Right ventricle myocardium inferior (tissue), 1 donor: Measurements from ENCODE around the gene VRK1. TPM values are rescaled to one million over a fixed set of nuclear protein-coding genes. Genes with fewer than 3 reads are reported as not detected.
"Not testable (repeated sequence)": the region's sequence is repeated elsewhere in the genome, so short reads cannot be mapped to it uniquely, and the experiment has no call there.

Experiments
- ATAC-seq: fragments of 200-7000 bp; cut with Tn5 transposase; one replicate; pipeline ENCODE4 v1.9.1; 2020; ENCODE audit warnings: mild to moderate bottlenecking, moderate library complexity
- DNase-seq: peaks from one replicate; pipeline ENCODE4 v3.0.0; 2021; ENCODE audit errors: missing footprints
- intact Hi-C: fragments of 100-400 bp; cut with DNase I; formaldehyde crosslinking; loops from one replicate; pipeline ENCODE4 v1.11.0; 2022
- total RNA-seq: library from RNA; stranded (reverse); fragmentation: NEBNext Ultra II Directional; extraction: Animal tissue kit (Norgen Biotek cat#: 25700); gene quantifications from one replicate; pipeline ENCODE4 v1.2.1, GENCODE V29; 2021
- donor health status: DM: no; HTN: yes; CAD: no; lungs with severe emphysema.

Gene VRK1
- total RNA-seq, 1 donor from 2014 or later = 6.2 TPM

DNA sequence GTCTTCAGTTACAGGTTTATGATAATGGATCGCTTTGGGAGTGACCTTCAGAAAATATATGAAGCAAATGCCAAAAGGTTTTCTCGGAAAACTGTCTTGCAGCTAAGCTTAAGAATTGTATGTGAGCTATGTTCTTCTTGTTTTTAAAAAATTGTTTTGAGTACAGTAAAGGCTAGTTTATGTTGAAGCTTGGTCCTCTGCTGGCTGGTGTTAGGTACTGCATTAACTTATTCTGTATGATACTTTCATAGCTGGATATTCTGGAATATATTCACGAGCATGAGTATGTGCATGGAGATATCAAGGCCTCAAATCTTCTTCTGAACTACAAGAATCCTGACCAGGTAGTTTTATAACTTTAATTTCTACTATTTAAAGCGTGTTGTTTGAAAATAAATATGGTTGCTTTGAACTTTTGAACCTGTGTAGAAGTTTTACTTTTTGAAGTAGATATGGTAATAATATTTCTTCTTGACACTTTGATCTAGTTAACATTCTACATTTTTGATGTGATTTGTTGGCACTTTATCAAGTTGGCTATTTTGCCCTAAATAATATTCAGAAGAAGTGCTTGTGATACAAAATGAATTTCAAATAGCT is 55.7 kb downstream of the VRK1 start:
- ATAC-seq (no peak), DNase-seq (no peak)
- intact Hi-C loops = loop anchor here (10.0 kb wide), 1 partner anchor 278 kb away; no protein-coding TSS in a partner anchor

DNA sequence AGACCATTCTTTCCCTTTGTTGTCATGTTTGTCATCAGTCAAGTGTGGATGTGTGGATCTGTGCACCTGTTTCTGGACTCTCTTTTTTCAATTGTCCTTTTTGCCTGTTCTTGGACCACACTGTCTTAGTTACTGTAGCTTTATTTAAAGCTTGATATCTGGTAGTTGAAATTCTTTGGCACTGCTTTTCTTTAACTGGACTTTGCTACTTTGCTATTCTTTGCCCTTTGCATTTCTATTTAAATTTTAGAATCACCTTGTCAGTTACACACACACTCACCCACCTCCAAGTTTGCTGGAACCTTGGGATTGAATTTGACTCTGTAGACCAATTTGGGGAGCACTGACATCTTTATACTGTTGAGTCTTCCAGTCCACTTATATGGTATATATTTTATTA is 61.5 kb downstream of the VRK1 start:
- DNase-seq (no peak), ATAC-seq (no peak)
- intact Hi-C loops = loop anchor here (10.0 kb wide), 1 partner anchor 284 kb away; no protein-coding TSS in a partner anchor

DNA sequence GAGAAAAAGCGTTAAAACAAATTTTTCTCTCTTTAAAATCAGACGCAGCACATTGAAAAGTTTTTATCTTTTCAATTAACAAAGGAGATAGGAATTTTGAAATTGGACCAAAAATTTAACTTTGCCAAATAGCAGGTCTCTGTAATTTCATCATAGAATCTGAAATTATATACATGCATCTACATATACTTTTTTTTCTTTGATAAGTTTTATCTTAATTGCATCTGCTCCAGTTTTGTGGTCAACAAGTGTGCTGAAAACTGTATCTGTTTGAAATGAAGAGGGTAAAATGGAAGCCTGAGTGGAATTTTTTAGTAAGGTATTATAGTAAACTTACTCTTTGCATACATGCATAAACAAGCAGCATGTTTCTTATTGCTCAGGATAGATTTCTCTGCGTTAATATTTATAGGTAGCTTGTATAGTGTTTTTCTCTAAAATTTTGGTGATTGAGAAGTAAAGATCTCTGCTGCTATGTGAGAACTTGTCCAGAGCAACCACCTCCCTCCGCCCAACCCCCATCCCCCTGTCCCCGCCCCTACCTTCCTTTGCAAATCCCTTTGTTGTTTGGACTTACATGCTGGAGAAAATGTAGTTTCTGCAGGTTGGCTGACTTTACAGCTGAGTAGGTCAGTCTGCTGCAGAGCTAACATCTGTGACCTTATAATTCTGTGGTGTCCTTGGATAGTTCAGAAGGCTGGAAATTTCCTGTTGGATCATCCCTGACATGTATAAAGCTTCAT is 64.6 kb downstream of the VRK1 start:
- ATAC-seq (no peak), DNase-seq (no peak)
- intact Hi-C loops = no loop called here

DNA sequence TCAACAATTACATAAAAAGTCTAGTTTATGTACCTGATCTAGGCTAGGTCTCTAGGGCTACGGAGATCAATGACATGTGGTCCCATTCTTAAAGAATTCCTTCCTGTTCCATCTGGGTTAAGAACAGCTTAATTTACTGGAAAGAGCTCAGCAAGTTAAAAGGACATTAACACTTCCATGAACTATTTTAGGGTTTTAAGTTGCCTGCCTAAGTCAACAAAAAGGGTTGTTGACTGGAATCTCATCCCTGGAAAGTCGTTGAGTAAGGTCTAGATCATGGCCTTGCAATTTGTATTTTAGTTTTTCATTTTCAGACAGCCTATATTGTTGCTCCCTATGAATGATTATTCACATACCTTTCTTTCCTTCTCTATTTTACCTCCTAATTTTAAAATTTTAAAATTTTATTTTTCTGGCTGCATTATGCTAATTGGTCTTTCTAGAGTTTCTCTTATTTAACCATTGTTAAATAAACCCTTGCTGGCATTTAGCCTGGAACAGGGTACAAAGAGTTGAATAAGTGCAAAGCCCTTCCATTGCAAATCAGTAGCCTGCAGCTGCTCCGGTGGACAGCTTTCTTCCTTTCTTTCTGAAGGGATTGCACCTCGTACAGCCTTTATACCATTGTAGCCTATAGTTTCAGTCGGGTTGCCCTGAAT is 66.3 kb downstream of the VRK1 start:
- intact Hi-C loops = no loop called here
- no peak for DNase-seq
- ATAC-seq = no peak

DNA sequence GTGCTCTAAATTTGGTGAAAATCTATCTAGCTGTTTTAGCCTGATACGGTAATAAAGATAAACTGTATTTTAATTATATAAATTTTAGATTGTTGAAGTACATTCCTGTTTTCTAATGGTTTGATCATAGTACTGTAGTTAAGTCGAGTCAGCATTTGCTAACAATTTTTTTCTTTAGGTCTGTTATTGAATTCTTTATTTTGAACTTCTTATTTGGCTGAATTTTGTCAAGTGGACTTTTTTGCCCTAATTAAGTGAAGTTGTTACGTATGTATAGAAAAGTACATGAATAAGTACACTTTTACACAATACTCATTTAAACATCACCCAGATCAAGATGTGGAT is 66.8 kb downstream of the VRK1 start:
- intact Hi-C loops = no loop called here
- DNase-seq (no peak), ATAC-seq (no peak)

DNA sequence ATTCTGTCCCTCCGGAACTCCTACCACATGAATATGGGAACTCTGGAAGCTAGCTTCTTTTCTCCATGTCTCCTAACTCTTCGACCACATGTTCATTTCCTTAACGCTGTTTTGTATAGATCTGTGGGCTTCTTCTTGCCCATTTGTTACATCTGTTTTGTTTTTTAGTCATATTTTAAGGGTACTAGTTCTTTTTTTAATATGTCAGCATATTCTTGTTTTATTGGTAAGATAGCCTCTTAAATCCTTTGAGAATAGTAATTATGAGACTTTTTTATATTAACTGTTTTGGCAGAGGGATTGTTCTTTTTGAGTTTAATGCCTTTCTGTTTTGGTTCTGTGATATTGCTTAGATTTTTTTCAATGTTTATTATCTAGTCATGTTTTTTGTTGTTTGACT is 70.5 kb downstream of the VRK1 start:
- no peak for DNase-seq
- intact Hi-C loops = no loop called here
- no peak for ATAC-seq

DNA sequence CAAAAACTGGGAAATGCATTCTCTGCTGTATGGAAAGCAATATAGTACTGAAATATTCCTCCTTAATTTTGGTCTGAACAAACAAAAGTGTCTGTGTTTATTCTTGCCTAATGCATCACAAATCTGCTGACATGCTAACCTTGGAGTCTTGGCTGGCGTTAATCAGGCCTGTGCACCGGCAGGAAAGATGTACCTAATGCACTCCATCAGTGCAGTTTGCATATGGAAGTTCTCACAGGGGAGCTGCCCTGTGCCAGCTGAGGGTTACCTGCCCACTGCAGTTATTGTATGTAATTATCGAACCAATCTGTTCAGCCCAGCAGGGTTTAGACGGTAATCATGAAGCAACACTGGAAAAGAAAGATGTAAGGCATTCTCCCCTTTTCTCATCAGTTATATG is 76.9 kb downstream of the VRK1 start:
- DNase-seq (no peak), ATAC-seq (no peak)
- intact Hi-C loops = no loop called here

DNA sequence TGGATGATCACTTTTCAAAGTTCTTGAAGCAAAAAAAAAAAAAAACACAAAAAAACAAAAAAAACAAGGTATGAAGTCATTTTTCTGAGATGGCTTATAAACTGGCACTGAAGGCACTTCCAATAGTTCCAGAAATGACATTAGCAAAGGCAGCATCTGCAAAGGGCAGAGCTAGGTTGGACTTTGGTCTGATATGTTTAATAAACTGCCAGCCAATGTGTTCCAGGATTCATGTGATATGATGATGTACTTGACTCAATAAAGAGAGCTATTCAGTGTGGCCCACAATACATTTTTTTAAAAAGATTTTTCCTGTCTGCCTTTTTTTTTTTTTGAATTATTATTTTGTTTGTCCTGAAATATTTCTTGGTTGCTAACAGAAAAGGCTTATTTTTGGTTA is 79.6 kb downstream of the VRK1 start:
- ATAC-seq (no peak), DNase-seq (no peak)
- intact Hi-C loops = no loop called here

DNA sequence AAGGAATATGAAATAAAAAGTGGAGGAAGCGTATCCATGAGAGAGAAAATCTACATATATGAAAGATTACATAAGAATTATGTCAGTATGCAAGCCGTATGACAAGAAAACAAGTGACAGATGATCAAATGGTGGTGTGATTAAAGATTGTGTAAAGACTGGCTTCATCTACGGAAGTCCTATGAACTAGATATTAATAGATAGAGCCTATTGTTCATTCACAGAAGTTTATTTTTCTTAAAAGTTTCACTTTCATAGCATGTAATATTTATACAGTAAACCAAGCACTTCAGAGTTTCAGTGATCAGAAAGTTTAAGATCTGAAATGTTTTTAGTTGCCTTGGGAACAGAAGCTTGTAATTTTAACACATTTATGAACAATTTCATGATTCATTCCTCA is 84.5 kb downstream of the VRK1 start:
- no peak for ATAC-seq
- DNase-seq = no peak
- intact Hi-C loops = no loop called here

DNA sequence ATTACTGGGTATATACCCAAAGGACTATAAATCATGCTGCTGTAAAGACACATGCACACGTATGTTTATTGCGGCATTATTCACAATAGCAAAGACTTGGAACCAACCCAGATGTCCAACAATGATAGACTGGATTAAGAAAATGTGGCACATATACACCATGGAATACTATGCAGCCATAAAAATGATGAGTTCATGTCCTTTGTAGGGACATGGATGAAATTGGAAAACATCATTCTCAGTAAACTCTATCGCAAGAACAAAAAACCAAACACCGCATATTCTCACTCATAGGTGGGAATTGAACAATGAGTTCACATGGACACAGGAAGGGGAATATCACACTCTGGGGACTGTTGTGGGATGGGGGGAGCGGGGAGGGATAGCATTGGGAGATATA is 86.8 kb downstream of the VRK1 start:
- intact Hi-C loops, ATAC-seq, DNase-seq: not testable (repeated sequence)

DNA sequence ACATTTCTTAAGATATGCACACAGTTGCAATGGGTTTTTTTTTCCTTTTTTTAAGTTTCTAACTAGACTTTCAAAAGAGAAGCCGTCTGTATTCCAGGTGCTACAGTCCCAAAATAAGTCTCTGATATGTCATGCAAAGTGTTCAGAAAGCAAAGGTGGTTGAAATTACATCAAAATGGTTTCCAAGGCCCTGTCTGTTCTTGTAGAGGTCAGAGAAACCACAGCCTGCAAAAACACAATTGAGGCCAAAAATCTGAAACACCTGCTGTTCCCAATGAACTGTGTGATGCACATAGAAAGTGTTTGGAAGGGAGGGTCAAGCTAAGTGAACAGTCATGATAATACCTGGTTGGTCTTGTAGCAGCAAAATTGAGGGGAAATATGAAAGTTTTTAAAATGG is 91.0 kb downstream of the VRK1 start:
- intact Hi-C loops = no loop called here
- DNase-seq (no peak), ATAC-seq (no peak)

DNA sequence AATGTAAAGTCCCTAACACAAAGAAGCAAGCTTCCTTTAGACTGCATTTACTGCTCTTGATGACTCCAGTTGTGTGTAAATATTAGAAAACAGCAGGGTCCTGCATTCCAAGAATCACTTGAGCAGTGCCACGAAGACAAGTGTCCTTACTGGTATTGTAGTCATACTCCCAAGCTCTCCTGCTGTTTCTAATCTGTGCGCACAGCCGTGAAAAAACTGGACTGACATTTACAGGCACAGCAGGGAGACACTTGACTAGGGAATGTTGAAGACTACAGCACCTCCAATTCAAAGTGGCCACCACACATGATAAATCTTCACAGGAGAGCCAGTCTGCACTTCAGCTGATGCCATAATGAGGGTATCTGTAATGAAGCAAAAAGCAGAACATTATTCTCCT is 91.4 kb downstream of the VRK1 start:
- no peak for DNase-seq
- ATAC-seq = no peak
- intact Hi-C loops = no loop called here

DNA sequence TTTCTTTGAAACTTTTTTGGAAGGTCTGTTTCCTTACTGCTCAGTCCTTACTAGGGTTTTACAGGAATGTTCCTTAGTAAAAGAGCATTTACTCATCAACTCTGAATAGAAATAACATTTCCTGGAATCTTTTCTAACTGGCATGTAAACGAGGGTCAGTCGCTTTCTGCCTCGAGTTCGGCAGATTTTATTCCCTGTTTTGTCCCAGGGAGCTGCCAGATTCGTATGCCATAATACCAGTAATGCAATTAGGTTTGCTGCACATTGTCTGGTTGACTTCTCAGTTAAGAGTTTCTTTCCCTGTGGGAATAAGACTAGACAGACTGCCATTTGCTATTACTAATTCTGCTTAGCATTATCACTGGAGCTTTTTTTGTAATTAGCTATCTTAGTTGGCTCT is 91.9 kb downstream of the VRK1 start:
- no peak for DNase-seq
- intact Hi-C loops = no loop called here
- no peak for ATAC-seq

DNA sequence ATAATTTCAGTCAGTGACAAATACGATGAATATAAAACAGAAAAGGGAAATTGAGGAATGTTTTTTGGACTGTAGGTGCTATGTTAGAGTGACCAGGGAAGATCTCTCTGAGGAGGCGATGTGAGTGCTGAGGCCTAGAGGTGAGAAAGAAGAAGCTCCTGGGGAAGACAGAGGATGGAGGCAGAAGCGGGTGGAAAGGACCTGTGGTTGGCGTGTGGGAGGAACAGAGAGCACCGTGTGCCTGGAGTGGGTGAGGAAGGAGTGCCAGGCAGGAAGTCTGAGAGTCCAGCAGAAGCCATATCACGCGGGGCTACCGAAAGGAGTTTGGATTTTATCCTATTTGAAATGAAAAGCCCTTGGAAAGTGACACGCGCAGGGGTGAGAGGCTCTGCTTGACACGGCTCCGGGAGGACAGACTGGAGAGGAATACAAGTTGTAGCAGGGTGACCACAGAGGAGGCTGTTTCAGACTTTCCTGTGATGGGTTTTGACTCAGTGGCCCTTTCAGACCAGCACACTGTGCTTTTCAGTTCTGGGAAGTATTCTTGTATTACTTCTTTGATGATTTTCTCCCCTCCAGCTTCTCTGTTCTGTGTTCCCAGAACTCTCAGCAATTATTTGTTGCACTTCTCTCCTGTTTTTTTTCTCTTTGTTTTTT is 96.9 kb downstream of the VRK1 start:
- DNase-seq = no peak
- intact Hi-C loops = no loop called here
- no peak for ATAC-seq

DNA sequence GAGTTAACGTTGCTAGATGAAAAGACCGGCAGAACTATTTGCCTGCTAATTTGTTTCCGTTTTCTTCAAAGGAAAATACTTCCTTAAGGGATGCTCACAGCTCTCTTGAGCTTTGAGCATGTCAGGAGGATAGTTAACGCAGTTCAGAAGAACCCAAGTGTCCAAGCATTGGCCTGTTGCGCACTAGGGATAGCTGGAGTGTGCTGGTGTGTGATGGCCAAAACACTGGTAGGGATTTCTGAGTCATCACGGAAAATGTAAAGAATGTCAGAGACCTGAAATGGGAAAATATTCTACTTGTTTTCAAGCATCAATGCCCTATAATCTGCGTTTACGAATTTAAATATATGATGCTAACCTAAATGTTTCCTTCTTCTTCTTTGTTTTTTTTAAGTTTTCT is 97.8 kb downstream of the VRK1 start:
- intact Hi-C loops = no loop called here
- ATAC-seq = no peak
- DNase-seq = no peak

DNA sequence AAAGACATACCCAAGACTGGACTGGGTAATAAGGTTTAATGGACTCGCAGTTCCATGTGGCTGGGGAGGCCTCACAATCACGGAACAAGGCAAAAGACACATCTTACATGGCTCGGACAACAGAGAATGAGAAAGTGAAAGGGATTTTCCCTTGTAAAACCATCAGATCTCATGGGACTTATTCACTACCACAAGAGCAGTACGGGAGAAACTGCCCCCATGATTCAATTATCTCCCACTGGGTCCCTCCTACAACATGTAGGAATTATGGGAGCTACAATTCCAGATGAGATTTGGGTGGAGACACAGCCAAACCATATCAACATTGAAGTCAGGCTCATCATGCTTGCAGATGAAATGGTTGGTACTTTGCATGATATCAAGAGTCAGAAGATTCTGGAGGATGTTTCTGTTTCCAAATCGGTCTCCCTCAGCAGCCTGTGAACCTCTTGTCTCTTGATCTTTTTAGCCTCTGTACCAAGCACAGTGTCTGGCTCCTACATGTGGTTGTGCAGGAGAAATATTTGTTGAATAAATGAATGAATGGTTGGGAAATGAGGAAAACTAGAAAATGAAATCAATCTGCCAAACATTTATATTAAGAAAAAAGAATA is 98.6 kb downstream of the VRK1 start:
- DNase-seq (no peak), ATAC-seq (no peak)
- intact Hi-C loops = no loop called here

DNA sequence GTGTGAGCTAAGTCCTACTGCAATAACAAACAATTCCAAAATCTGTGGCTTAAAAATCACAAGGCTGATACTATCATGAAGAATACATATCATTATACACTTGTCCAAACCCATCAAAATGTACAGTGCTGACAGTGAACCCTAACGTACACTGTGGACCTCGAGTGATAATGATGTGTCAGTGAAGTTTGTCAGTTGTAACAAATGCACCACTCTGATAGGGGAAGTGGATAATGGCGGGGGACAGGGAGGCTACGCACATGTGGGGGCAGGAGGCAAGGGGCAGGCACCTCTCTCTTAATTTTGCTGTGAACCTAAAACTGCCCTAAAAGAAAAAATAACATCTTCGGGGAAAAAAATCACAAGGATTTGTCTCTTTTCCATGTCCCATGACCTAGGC is 100.0 kb downstream of the VRK1 start:
- DNase-seq = no peak
- ATAC-seq = no peak
- intact Hi-C loops = no loop called here

DNA sequence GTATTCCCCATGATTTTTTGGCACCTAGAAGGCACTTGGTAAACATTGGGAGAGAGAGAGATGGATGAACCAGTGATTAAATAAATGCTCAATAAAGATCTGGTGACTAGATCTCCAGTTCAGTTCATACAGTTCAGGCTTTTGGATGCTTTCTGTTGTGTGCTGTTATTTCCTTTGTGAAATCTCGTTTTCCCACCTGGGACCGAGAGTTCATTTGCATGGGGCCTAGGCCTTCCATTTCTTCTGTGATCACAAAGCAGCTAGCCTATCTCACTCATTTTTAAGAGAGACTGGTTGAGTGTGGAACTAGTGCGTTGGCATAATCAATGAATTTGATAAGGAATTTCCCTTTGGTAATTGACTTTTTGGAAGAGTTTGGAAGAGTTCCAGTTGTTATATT is 104.0 kb downstream of the VRK1 start:
- intact Hi-C loops = no loop called here
- no peak for DNase-seq
- no peak for ATAC-seq

DNA sequence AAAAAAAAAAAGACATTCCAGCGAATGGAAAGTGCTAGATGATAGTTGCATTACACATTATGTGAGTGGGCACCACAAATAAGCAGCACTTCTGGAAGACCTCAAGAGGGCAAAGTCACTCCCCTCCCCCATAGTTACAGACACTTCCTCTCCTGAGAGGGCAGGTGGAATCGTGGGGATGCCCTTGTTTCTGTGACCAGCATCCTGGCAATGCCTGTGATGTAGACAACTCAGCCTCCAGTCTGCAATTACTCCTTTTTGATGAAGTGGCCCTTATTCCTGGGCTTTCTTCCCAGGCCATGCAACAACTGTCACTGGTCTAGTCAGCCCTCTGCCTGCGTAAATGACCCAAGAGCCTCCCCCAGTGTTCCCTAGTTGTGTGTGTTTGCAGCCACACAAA is 104.8 kb downstream of the VRK1 start:
- DNase-seq = no peak
- intact Hi-C loops = no loop called here
- ATAC-seq = no peak
